Ecto neural progenitor cell (in vitro differentiated cells): ENCODE results near the gene ANKS1B.

Experiments used
- DNase-seq: peaks from one replicate; pipeline ENCODE4 v3.0.0-alpha.2; 2018; ENCODE audit warnings: low spot score

ANKS1B gene

DNA sequence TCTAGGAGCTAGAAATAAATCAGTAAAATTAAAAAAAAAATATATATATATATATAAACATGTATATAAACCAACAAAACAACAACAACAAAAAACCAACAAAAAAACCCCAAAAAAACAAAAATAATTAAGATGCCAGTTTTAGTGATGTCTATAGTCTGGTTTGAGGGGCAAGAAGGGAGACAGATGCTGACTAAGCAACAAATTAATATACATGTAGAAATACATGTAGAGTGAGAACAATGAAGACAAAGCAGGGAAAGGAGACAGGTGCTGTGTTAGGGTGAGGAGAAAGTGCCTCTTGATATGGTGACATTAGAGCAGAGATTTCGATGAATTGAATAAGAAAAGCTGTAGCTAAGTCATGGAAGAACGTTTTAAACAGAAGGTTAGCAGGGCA lies 861.8 kb downstream of the ANKS1B start:
- no peak for DNase-seq

DNA sequence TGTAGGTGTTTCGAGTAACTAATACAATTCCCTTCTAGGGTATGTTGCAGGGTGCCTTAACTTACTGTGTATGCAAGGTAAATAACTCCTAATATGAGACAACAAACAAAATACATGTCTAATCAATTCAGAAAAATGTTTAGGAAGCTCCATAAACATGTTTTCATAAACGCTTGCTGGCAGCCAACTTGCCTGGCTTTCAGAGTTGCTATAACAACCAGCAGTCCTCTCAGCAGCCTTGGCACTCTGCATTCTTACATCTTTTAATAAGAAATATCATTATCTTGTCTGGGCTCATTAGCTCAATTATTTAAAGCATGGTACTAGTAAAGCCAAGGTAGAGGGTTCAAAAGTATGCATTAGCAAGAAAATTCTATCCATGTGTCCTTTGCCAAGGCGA lies 862.2 kb downstream of the ANKS1B start:
- no peak for DNase-seq

GRCh38 chr12:99121546-99121945 lies 863.2 kb downstream of the ANKS1B start:
- no peak for DNase-seq

DNA sequence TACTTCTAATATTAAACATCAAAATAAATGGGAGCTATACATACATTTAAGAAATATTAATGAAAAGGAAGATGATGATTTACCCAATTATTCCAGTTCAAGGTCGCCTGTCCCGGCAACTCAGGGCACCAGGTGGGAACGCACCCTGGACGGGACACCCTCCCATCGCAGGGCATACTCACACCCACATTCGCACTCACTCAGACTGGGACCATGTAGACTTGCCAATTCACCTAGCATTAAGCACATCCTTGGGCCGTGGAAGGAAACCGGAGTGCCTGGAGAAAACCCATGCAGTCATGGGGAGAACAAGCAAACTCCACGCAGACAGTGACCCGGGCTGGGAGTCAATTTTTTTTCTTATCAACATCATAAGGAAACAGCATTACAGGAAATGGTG lies 864.8 kb downstream of the ANKS1B start:
- no peak for DNase-seq

DNA sequence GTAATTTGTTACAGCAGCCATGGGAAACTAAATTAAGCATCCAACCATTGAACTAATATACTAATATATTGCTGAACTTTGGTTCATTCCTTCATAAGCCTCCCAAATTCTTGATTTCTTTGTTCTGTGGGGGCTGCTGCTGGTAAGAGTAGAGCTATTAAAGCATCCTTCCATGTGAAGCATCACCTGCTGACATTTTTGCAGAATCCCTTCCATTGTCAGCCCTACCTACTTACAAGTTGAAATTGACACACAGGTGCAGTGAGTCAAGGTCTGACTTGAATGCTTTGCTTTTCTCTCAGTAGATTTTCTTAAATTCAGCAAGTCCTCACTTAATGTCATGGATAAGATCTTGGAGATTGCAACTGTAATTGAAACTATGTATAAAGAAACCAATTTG lies 865.3 kb downstream of the ANKS1B start:
- DNase-seq = no peak

DNA sequence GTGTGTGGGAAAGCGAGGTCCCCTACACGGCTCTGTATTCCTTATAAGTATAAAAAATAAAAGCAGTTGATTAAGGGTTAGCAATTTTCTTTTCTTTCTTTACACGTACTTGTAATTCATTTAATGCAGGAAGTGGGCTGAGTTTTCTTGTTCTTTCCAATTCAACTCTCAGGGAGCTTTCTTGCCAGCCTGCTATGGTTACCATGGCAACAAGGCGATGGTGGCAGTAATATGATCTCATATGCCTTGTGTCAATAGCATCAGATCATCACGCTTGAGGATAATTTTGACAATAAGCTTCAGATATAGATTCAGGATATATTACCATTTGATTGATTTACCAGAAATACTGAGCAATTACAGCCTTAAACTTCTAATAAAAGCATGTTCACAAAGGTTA lies 873.1 kb downstream of the ANKS1B start:
- DNase-seq = no peak

DNA sequence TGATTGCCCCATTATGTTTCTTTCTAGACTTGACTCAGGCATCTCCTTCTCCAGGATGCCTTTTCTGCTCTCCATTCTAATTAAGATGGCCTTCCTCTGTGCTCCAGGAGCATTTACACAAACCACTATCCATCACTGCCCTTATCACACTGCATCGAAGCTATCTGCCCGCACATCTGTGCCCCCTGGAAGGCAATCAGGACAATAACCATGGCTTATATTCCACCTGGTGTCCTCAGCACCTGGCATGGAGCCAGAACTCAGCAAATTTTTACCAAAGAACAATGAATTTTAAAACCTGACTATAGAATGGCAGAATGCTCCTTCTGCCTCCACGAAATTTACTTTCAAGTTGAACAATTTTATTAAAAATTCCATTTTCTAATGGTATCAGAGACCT lies 873.9 kb downstream of the ANKS1B start:
- no peak for DNase-seq

GRCh38 chr12:99110212-99110611 lies 874.5 kb downstream of the ANKS1B start:
- no peak for DNase-seq

DNA sequence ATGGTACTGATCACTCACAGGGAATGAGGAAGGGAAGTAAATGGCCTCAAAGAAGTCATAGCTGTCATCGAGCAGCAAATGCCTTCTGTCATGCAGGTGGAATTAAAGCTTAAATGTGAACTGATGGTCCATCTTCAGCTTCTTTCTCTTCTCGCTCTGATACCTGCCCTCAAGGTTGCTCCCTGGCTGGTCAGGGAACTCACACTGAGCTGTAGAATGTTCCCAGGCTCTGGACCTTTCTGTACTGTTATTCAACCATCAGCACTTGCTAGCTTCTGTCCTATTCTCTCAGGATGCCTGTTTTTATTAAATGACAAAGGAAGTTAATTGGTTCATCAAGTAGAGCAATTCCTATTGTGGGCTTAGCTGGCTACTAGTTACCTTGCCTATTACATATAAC lies 875.8 kb downstream of the ANKS1B start:
- DNase-seq = no peak

GRCh38 chr12:99099786-99100185 lies 885.0 kb downstream of the ANKS1B start:
- no peak for DNase-seq

GRCh38 chr12:99097171-99097570 lies 887.6 kb downstream of the ANKS1B start:
- no peak for DNase-seq

- no peak for DNase-seq
Observed at GRCh38 chr12:99093166-99093565, 891.6 kb downstream of the ANKS1B start.

DNA sequence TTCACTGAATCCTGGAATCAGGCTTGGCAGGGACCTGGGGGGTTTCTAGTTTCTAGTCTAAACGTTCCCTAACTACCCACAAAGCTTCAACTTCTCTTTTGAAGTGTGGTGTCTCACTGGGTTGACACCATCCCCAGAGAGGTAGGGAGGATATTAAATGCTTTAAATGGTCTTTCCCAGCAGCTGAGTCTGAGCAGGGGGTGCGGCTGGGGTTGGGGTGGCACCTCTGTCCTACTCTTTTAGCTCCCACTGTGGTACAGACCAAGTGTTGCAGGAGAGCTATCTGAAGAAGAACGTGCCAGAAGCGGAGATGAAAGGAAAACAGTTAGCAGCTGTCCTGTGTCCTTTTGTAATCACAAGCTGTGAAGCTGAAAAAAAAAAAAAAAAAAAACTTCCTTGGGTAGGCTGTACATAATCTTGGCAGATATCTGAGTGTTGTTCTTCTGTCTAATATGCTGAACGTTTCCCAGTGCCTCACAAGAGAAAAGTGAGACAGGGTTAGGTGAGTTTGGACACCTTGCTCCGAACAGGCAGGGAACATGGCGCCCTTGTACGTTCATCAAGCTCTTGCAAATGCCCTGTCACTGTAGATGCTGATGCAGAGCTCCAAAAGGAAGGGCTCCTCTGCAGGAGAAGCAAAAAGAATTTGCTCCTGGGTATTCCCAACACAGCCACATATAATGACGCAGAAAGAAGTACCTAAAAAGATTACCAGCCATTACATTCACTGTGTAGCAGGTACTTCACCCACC lies 892.5 kb downstream of the ANKS1B start:
- DNase-seq = no peak

DNA sequence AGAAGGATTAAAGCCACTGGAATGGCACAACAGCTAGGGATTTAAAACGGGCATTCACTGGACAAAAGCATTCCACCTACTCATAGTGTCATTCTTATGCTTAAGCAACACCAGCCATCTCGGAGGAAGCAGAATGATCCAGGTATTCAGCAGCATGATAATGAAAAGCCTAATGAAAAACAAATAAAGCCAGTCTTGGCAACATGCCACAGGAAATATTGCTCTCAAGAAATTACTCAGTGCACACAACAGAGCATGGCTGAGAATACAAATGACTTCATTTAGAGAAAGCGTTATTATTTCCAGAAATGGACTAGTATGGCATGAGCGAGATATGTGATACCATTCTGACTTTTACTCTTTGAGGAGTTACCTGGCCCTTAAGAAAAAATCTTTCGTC lies 897.5 kb downstream of the ANKS1B start:
- DNase-seq = no peak

DNA sequence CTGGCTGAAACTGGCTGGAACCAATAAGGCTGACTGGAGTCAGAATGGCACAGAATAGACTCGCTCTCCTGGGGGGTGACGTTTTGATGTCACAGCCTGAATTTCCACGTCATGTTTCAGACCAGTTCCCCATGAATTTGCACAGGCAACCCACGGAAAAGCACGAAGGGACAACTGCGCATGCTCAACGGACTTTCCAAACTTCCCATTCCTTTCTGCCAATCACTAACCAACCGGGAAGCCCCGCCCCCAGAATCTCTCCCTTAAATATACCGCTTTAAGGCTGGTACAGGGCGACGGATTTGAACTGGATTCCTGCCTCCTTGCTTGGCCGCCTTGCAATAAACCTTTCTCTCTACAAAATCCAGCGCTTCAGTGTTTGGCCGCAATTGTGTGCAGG lies 904.9 kb downstream of the ANKS1B start:
- DNase-seq = no peak

- no peak for DNase-seq
Observed at GRCh38 chr12:99068993-99069747, 915.6 kb downstream of the ANKS1B start.

GRCh38 chr12:99067171-99067785 lies 917.5 kb downstream of the ANKS1B start:
- DNase-seq = no peak

- no peak for DNase-seq
Observed at GRCh38 chr12:99066726-99067125, 918.0 kb downstream of the ANKS1B start.

DNA sequence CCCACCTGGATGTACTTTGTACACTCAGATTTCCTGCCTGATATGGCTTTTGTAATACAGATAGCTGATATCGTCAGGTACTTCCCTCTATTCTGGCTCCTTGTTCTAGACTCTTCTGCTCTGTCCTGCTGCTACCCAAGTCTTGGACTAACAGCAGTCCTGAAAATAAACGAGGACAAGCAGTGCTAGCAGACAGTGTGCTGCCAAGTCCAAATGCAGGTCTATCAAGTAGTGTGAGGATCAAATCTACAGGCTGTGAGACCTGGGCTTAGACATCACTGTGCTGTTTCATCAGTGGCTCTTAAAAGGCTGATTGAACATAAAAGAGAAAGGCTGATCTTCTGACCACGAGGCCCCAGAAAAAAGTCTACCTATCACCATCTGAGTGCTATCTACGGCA lies 921.6 kb downstream of the ANKS1B start:
- DNase-seq = no peak

GRCh38 chr12:99059824-99060511 lies 924.8 kb downstream of the ANKS1B start:
- DNase-seq = no peak

GRCh38 chr12:99057670-99058069 lies 927.1 kb downstream of the ANKS1B start:
- DNase-seq = no peak

GRCh38 chr12:99056186-99056585 lies 928.5 kb downstream of the ANKS1B start:
- no peak for DNase-seq

DNA sequence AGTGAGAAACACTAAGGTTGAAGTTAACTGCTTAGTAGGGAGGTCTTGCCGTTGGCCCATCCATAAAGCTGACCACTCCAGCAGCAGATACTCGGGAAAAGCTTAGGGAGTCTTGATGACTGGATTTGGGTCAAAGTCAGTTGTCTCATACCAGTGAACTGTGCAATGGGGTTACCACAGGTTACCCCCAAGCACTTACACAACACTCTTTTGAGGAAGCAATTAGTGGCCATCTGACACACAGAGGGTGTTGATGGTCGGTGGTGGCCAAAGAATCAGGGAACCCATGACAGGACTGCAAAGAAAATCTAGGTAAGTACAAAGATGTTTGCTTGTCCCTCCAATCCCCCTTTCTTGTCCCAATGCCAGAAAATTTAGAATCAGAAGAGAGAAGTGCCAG lies 929.4 kb downstream of the ANKS1B start:
- no peak for DNase-seq
